Cerebellar nuclear complex (tissue), 1 donor: ENCODE measurements around the gene C1orf21.

Experiments used
- DNase-seq, 2 experiments: peaks; one replicate each; lab custom pipeline; 2025; lab: John Stamatoyannopoulos, UW

The C1orf21 gene

GRCh38 chr1:184387069-184387475 is 243 bp downstream of the C1orf21 start:
- no peak for DNase-seq

- DNase-seq, result peak in 1 of 2 experiments; percentile 49
Measured at GRCh38 chr1:184387476-184388318, 868 bp downstream of the C1orf21 start.

- DNase-seq, result peak in 1 of 2 experiments; percentile 16
Measured at GRCh38 chr1:184388319-184388889, 1.6 kb downstream of the C1orf21 start.

GRCh38 chr1:184388971-184389370 is 2.1 kb downstream of the C1orf21 start:
- no peak for DNase-seq

- DNase-seq, result no peak
Measured at GRCh38 chr1:184389446-184389845, 2.6 kb downstream of the C1orf21 start.

GRCh38 chr1:184390889-184391288 is 4.1 kb downstream of the C1orf21 start:
- DNase-seq, result no peak

GRCh38 chr1:184392067-184392466 is 5.2 kb downstream of the C1orf21 start:
- no peak for DNase-seq

GRCh38 chr1:184392779-184393522 is 6.1 kb downstream of the C1orf21 start:
- no peak for DNase-seq

- no peak for DNase-seq
Measured at GRCh38 chr1:184393962-184394361, 7.1 kb downstream of the C1orf21 start.

GRCh38 chr1:184395370-184395769 is 8.5 kb downstream of the C1orf21 start:
- DNase-seq, result no peak

- no peak for DNase-seq
Measured at GRCh38 chr1:184395937-184396480, 9.2 kb downstream of the C1orf21 start.

- DNase-seq, result no peak
Measured at GRCh38 chr1:184399192-184399847, 12.5 kb downstream of the C1orf21 start.

- no peak for DNase-seq
Measured at GRCh38 chr1:184403961-184404726, 17.3 kb downstream of the C1orf21 start.

GRCh38 chr1:184404727-184405027 is 17.8 kb downstream of the C1orf21 start:
- no peak for DNase-seq

GRCh38 chr1:184405094-184405800 is 18.4 kb downstream of the C1orf21 start:
- DNase-seq, result no peak

GRCh38 chr1:184405801-184406142 is 18.9 kb downstream of the C1orf21 start:
- DNase-seq, result no peak

- no peak for DNase-seq
Measured at GRCh38 chr1:184406479-184406878, 19.6 kb downstream of the C1orf21 start.

GRCh38 chr1:184407816-184408510 is 21.1 kb downstream of the C1orf21 start:
- DNase-seq, result no peak

GRCh38 chr1:184408580-184408979 is 21.8 kb downstream of the C1orf21 start:
- no peak for DNase-seq

- no peak for DNase-seq
Measured at GRCh38 chr1:184409011-184409410, 22.2 kb downstream of the C1orf21 start.
